ENCODE results near the gene OR2T34. TPM values are rescaled to one million over a fixed set of nuclear protein-coding genes. Genes with fewer than 3 reads are reported as not detected.
"Not testable (repeated sequence)": the region's sequence is repeated elsewhere in the genome, so short reads cannot be mapped to it uniquely, and the experiment has no call there.

Gene OR2T34
- total RNA-seq, 1 experiment from 2014 or later: not detected

DNA sequence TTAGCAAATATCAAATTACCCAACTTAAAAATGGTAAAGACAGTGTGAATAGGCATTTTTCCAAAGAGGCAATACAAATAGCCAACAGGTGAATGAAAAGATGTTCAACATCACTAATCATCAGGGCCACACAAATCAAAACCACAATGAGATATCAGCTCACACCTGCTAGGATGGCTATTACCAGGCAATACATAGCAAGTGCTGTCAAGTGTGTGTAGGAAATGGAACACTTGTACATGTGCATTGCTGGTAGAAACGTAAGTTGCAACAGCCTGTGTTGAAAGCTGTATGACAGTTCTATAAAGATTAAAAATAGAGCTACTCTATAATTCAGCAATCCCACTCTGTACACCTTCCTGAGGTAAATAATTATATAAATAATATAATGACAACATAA is 2.5 kb downstream of the OR2T34 start:
- no CpG with 5 or more reads among the region's 1 CpG for WGBS (ENCODE audit: extremely low coverage, insufficient read length, low lambda C conversion rate)
- not testable (repeated sequence) for H3K27ac Mint-ChIP-seq; H3K23ac ChIP-seq (ENCODE audit: insufficient read length, low read depth, low read length); H3K27me3 ChIP-seq (ENCODE audit: insufficient read depth, low read length); H2BK120ac ChIP-seq (ENCODE audit: low read depth, low read length, poor library complexity, severe bottlenecking); H2BK12ac ChIP-seq (ENCODE audit: insufficient read length, low read depth, low read length); H3K9me3 ChIP-seq (ENCODE audit: control insufficient read depth, low read depth, low read length); H3K4me2 ChIP-seq (ENCODE audit: insufficient read depth, insufficient read length, low read length); H3K79me2 ChIP-seq (ENCODE audit: insufficient read depth, low read length); H3K14ac ChIP-seq (ENCODE audit: insufficient read depth, low read length); H3K9ac ChIP-seq (ENCODE audit: extremely low read depth, insufficient read length, low read length); H3K18ac ChIP-seq (ENCODE audit: insufficient read length, low read depth, low read length); H3K79me1 ChIP-seq (ENCODE audit: insufficient read depth, low read depth, low read length, poor library complexity, severe bottlenecking); H3K23me2 ChIP-seq (ENCODE audit: insufficient read length, low read depth, low read length, poor library complexity, severe bottlenecking); H3K4me1 ChIP-seq (ENCODE audit: insufficient read depth, low read length); H2AK5ac ChIP-seq (ENCODE audit: insufficient read length, low read length); H2AFZ ChIP-seq (ENCODE audit: low read length); H4K5ac ChIP-seq (ENCODE audit: insufficient read length, low read depth, low read length); H3T11ph ChIP-seq (ENCODE audit: low read length); H3K4ac ChIP-seq (ENCODE audit: low read depth, low read length); H3K27me3 Mint-ChIP-seq (ENCODE audit: low read depth); H2BK5ac ChIP-seq (ENCODE audit: insufficient read length, low read length); H4K20me1 ChIP-seq (ENCODE audit: control insufficient read depth, insufficient read depth, insufficient read length); H3K27ac ChIP-seq (ENCODE audit: insufficient read length, low read depth, low read length); H4K91ac ChIP-seq (ENCODE audit: insufficient read length, low read depth, low read length); H3K56ac ChIP-seq (ENCODE audit: insufficient read length, low read depth, low read length); H2BK15ac ChIP-seq (ENCODE audit: low read depth, low read length); H3K4me3 Mint-ChIP-seq; H3K4me1 Mint-ChIP-seq; DNase-seq; H4K8ac ChIP-seq (replicated peaks; ENCODE audit: insufficient read length, low read depth, low read length); H2BK20ac ChIP-seq (ENCODE audit: low read depth, low read length, poor library complexity, severe bottlenecking)
- H3K36me3 Mint-ChIP-seq (ENCODE audit: insufficient read depth in 1 of 3, low read depth in 3 of 3): peaks cover 3 to 13% (median 4%) of the 10 kb centered on the region in 3 experiments; a peak in 6 of 7 replicates
- H3K9me3 Mint-ChIP-seq: peaks cover 41 to 46% of the 10 kb centered on the region in 2 experiments

DNA sequence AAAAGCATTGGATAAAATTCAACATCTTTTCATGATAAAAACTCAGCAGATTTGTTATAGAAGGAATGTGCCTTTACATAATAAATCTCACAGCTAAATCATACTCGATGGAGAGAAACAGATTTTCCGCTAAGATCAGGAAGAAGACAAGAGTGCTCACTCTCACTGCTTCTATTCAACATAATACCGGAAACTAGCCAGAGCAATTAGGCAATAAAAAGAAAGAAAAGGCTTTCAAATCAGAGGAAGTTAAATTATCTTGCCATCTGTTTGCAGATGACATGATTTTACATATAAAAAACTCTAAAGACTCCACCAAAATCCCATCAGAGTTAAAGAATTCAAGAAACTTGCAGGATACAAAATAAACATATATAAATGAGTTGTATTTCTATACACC is 3.7 kb downstream of the OR2T34 start:
- not testable (repeated sequence) for H3K4me3 Mint-ChIP-seq; H2BK20ac ChIP-seq (ENCODE audit: low read depth, low read length, poor library complexity, severe bottlenecking); DNase-seq; H3K9me3 ChIP-seq (ENCODE audit: control insufficient read depth, low read depth, low read length); H2AK5ac ChIP-seq (ENCODE audit: insufficient read length, low read length); H3K4me2 ChIP-seq (ENCODE audit: insufficient read depth, insufficient read length, low read length); H3K4ac ChIP-seq (ENCODE audit: low read depth, low read length); H3K27me3 Mint-ChIP-seq (ENCODE audit: low read depth); H2BK120ac ChIP-seq (ENCODE audit: low read depth, low read length, poor library complexity, severe bottlenecking); H2AFZ ChIP-seq (ENCODE audit: low read length); H3K14ac ChIP-seq (ENCODE audit: insufficient read depth, low read length); H4K8ac ChIP-seq (replicated peaks; ENCODE audit: insufficient read length, low read depth, low read length); H3K27ac Mint-ChIP-seq; H4K5ac ChIP-seq (ENCODE audit: insufficient read length, low read depth, low read length); H2BK15ac ChIP-seq (ENCODE audit: low read depth, low read length); H3K36me3 Mint-ChIP-seq (ENCODE audit: insufficient read depth in 1 of 3, low read depth in 3 of 3); H3K27ac ChIP-seq (ENCODE audit: insufficient read length, low read depth, low read length); H3K79me1 ChIP-seq (ENCODE audit: insufficient read depth, low read depth, low read length, poor library complexity, severe bottlenecking); H2BK5ac ChIP-seq (ENCODE audit: insufficient read length, low read length); H2BK12ac ChIP-seq (ENCODE audit: insufficient read length, low read depth, low read length); H3K23me2 ChIP-seq (ENCODE audit: insufficient read length, low read depth, low read length, poor library complexity, severe bottlenecking); H3K9ac ChIP-seq (ENCODE audit: extremely low read depth, insufficient read length, low read length); H3K18ac ChIP-seq (ENCODE audit: insufficient read length, low read depth, low read length); H3K4me1 Mint-ChIP-seq; H4K20me1 ChIP-seq (ENCODE audit: control insufficient read depth, insufficient read depth, insufficient read length); H3T11ph ChIP-seq (ENCODE audit: low read length); H3K23ac ChIP-seq (ENCODE audit: insufficient read length, low read depth, low read length); H3K4me1 ChIP-seq (ENCODE audit: insufficient read depth, low read length); H4K91ac ChIP-seq (ENCODE audit: insufficient read length, low read depth, low read length); H3K56ac ChIP-seq (ENCODE audit: insufficient read length, low read depth, low read length); H3K27me3 ChIP-seq (ENCODE audit: insufficient read depth, low read length); H3K79me2 ChIP-seq (ENCODE audit: insufficient read depth, low read length)
- no CpG with 5 or more reads among the region's 3 CpGs for WGBS (ENCODE audit: extremely low coverage, insufficient read length, low lambda C conversion rate)
- peaks cover 33 to 36% of the 10 kb centered on the region in 2 experiments for H3K9me3 Mint-ChIP-seq
